ENCODE measurements around the gene ZFAND2B.

- no peak for TF ChIP-seq CTCF (conservative IDR thresholded peaks at IDR 0.05; ENCODE audit: low read depth in 2 of 2)
- TF ChIP-seq POLR2AphosphoS5 (IDR thresholded peaks at IDR 0.05; ENCODE audit: low read depth): no peak
- no peak for TF ChIP-seq ETS1 (IDR thresholded peaks at IDR 0.05)
- TF ChIP-seq EZH2 (IDR thresholded peaks at IDR 0.05; ENCODE audit: low read depth, unreplicated experiment): no peak
- no peak for TF ChIP-seq REST (IDR thresholded peaks at IDR 0.05; ENCODE audit: unreplicated experiment)
- TF ChIP-seq CREB1 (CRISPR knock-in tag; IDR thresholded peaks at IDR 0.05; ENCODE audit: low read depth): no peak
- no peak for TF ChIP-seq EZH2phosphoT487 (IDR thresholded peaks at IDR 0.05; ENCODE audit: unreplicated experiment)
- TF ChIP-seq NANOG (IDR thresholded peaks at IDR 0.05; ENCODE audit: borderline replicate concordance): no peak
- no peak for TF ChIP-seq JUNB (IDR thresholded peaks at IDR 0.05; ENCODE audit: unreplicated experiment)
- TF ChIP-seq ZNF331 (CRISPR knock-in tag; IDR thresholded peaks at IDR 0.05; ENCODE audit: low read depth): no peak
- no peak for TF ChIP-seq ZNF114 (CRISPR knock-in tag; IDR thresholded peaks at IDR 0.05)
- no peak for TF ChIP-seq STAT1 (IDR thresholded peaks at IDR 0.05; ENCODE audit: unreplicated experiment)
- TF ChIP-seq ZNF462 (CRISPR knock-in tag; IDR thresholded peaks at IDR 0.05): no peak
Measured at GRCh38 chr2:219243291-219243761, 36.7 kb downstream of the ZFAND2B start.

Measured in GM23338 (cell line).